Kidney tubule cell (primary cell): ENCODE measurements around the gene ARHGAP24.
"Not testable (repeated sequence)": the region's sequence is repeated elsewhere in the genome, so short reads cannot be mapped to it uniquely, and the experiment has no call there.

Source experiments
- DNase-seq: peaks from one replicate; pipeline ENCODE4 v3.0.0-alpha.2; 2018; ENCODE audit warnings: low spot score

Gene ARHGAP24

GRCh38 chr4:85815796-85816459 is 341.0 kb downstream of the ARHGAP24 start:
- DNase-seq, result no peak

- DNase-seq, result peak; percentile 19
Measured at GRCh38 chr4:85818700-85819099, 343.8 kb downstream of the ARHGAP24 start.

GRCh38 chr4:85820101-85820500 is 345.2 kb downstream of the ARHGAP24 start:
- DNase-seq, result not testable (repeated sequence)

- DNase-seq, result no peak
Measured at GRCh38 chr4:85821688-85822455, 346.9 kb downstream of the ARHGAP24 start.

- peak; percentile 23 for DNase-seq
Measured at GRCh38 chr4:85823295-85823694, 348.3 kb downstream of the ARHGAP24 start.

GRCh38 chr4:85824166-85824945 is 349.4 kb downstream of the ARHGAP24 start:
- peak; percentile 8 for DNase-seq

GRCh38 chr4:85826060-85826678 is 351.2 kb downstream of the ARHGAP24 start:
- DNase-seq, result peak; percentile 99

- DNase-seq, result peak; percentile 57
Measured at GRCh38 chr4:85828027-85828890, 353.3 kb downstream of the ARHGAP24 start.

GRCh38 chr4:85829276-85830051 is 354.5 kb downstream of the ARHGAP24 start:
- peak; percentile 80 for DNase-seq

GRCh38 chr4:85831647-85832046 is 356.7 kb downstream of the ARHGAP24 start:
- peak; percentile 79 for DNase-seq

GRCh38 chr4:85833302-85833701 is 358.4 kb downstream of the ARHGAP24 start:
- peak; percentile 21 for DNase-seq

GRCh38 chr4:85834934-85835333 is 360.0 kb downstream of the ARHGAP24 start:
- no peak for DNase-seq

- no peak for DNase-seq
Measured at GRCh38 chr4:85836588-85837438, 361.9 kb downstream of the ARHGAP24 start.

GRCh38 chr4:85837439-85837733 is 362.4 kb downstream of the ARHGAP24 start:
- peak; percentile 42 for DNase-seq

GRCh38 chr4:85839981-85840451 is 365.1 kb downstream of the ARHGAP24 start:
- not testable (repeated sequence) for DNase-seq

GRCh38 chr4:85842540-85842939 is 367.6 kb downstream of the ARHGAP24 start:
- peak; percentile 20 for DNase-seq

GRCh38 chr4:85853740-85854139 is 378.8 kb downstream of the ARHGAP24 start:
- not testable (repeated sequence) for DNase-seq

GRCh38 chr4:85854546-85854945 is 379.6 kb downstream of the ARHGAP24 start:
- DNase-seq, result peak; percentile 51

GRCh38 chr4:85860066-85860740 is 385.3 kb downstream of the ARHGAP24 start:
- peak; percentile 53 for DNase-seq
